Activated CD4-positive, alpha-beta T cell treated with anti-CD3 and anti-CD28 coated beads for 48 hours (primary cell): Measurements from ENCODE around the gene VAV2.

ENCODE experiments used
- DNase-seq: peaks from one replicate; pipeline ENCODE4 v3.0.0-alpha.2; 2020

VAV2 gene

GRCh38 chr9:133830711-133831110 is 161.4 kb downstream of the VAV2 start:
- DNase-seq: no peak

DNA sequence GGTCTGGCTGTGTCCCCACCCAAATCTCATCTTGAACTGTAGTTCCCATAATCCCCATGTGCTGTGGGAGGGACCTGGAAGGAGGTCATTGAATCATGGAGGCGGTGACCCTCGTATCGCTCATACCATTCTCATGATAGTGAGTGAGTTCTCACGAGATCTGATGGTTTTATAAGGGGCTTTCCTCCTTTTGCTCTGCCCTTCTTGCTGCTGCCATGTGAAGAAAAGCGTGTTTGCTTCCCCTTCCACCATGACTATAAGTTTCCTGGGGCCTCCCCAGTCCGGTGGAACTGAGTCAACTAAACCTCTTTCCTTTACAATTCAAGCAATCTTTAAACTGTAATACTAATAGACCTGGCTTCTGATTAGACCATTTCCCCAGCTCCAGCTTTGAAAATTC is 161.8 kb downstream of the VAV2 start:
- no peak for DNase-seq

- DNase-seq: no peak
Observed at GRCh38 chr9:133828338-133828997, 163.7 kb downstream of the VAV2 start.

DNA sequence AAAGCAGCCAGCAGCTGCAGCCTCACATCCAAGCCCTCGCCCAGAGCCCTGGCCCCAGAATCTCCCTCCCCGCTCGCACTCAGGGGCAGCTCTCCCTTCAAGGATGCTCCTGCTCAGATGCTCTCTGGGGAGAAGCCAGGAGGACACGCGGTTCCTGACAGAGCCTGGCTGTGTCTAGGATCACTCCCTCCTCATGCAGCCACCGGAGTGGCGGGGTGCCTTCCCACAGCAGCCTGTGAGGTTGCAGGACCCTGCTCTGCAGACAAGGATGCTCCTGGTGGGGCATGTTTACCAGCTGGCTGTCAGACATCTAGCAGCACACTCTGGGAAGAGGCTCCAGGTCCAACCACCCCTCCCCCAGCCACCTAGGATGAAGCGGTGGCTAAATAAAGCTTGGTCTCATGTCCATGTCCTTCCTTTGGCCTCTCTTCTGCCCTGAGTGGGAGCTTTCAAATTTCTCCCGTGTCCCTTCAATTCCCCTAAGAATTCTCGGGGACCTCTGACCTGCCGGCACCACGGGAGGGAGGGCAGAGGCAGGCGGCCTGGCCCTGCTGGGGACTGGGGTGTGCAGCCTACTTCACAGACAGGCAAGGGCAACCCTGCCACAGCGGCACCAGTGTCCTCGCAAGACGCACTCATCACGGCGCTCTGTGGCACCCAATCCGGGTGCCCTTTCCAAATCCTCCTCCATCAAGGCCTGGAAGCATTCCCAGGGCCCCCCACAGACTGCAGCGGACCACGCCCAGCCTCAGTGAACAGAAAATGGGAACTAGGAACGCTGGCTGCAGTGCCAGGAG is 165.6 kb downstream of the VAV2 start:
- DNase-seq: no peak

DNA sequence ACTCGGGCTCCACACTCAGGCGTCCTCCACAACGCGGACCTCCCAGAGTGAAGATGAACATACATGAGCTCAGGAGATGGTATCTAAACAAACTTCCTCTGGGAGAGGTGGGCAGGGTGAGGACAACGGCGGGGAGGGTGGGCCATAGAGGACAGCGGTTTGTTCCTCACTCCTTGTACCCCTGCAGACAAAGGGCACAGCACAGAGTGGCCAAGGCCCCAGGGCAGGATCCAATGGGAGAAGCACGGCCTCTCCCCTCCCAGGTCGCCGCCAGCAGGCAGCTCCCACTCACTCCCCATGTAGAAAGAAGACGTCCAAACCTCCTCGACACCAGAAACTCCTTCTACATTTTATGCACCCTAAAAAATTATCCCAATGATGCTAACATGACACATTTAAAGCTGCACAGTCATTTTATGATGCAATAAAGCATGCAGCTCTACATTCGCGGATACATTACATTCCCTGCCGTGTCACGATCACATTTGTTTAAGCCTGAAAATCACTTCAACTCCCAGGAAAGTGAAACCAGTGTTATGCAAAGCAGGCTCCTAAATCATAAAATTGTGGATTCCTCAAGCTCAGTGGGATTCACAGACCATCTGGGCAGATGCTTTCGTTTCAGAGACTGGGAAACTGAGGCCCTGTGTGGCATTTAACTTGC is 166.4 kb downstream of the VAV2 start:
- DNase-seq: no peak

DNA sequence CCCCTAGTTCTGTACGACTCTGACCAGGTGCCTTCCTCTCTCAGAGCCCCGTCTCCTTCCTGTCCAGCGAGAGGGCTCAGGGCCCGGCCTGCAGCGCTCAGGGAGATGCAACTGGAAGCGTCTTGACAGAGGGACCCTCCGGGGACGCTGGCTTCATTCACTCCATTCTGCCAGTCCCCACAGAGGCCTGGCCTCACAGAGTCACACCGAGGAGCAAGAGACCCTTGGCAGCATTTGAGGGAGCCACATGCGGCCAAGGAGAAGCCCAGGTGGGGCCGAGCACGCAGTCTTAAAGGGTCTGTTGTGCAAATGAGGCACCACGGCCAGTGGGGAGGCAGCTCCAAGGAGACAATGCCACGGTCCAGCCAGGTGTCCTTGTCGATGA is 167.3 kb downstream of the VAV2 start:
- DNase-seq: no peak

GRCh38 chr9:133824106-133824801 is 167.9 kb downstream of the VAV2 start:
- DNase-seq: no peak

DNA sequence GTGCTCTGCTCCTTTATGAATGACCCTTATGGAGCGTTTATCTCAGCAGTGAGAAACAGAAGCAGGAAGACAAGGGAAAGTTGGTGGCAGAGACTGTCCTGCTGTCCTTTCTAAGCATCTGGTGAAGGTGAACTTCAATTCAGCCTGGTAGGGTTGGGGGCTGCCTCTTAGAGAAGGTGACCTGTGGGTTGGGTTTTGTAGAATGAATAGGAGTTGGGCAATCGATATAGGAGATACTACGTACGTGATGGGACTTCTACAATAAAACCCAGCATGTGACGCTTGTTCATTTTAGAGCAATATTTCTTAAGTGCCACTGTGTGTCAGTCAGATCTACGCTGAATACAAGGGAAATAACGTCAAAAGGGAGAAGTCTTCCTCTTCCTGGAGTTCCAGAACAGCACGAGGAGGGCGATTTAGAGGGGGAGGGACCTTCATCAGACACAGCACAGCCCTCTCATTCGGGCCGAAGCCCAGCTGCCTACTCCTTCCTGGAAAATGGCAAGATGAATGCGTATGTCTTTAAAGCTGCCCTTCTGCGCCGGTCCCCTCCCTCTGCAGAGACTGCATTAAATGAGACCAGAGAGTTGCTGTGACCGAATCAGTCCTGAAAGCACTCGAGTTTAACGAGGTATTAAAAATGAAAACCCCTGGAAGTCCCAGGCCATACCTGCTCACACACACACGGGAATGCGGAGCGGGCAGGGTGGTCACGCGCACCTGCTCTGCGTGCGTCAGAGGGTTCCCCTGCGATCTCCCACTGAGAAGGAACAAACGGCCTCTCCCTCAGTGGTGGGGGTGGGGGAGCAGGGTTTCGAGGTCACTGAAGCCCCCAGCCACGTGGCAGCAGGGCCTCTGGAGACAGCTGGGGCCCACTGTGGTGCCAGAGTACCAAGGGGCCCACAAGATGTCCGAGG is 168.7 kb downstream of the VAV2 start:
- DNase-seq: no peak

- DNase-seq: no peak
Observed at GRCh38 chr9:133822430-133823065, 169.6 kb downstream of the VAV2 start.

DNA sequence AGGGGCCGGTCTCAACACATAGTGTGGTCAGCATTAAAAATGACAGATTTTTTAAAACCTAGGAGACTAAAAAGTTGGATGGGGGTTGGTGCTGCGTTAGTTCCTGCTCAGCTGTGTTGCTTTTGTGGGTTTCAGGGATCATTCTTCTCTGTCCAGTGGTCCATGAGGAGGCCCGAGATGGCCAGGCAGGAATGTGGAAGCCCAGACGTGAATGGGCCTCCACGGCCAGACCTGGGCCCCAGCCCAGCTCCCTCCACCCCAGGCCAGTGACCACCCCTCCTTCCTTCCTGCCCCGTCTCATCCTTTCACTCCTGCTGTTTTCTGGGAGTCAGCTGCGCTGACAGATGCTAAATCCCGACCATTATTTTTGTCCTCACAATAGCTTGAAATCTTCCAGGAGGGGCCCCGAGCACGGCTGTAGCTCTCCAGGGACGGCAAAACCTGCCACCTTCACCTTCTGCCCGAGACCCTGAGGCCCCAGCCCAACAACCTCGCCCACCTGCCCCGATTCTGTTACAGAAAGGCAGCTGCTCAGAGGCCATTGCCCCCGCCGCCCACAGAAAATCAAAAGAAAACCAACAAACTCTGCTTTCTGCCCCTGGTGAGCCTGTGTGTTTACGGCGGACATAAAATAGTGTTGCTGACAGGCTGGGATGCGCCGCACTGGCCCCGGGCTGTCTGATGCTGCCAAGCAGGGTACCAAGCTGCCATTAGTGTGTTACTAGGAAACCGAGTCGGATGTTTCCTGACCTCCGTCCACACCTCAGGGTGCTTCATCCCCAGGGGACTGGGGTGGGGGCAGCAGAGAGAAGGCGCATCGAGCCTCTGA is 170.3 kb downstream of the VAV2 start:
- no peak for DNase-seq

- DNase-seq: no peak
Observed at GRCh38 chr9:133819923-133820322, 172.2 kb downstream of the VAV2 start.

DNA sequence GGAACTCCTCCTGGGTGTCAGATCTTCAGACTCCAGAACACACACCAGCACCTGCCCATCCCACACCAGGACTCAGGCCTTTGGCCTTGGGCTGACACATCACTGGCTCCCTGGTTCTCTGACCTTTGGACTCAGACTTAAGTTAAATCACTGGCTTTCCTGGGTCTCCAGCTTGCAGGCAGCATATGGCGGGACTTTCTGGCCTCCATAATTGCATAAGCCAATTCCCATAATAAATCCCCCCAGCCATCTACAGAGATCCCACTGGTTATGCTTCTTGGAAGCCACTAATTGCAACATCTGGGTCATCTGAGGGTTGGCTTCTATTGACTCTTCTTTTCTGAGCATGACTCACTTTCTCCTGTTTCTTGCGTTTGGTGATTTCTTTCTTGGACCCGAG is 173.7 kb downstream of the VAV2 start:
- DNase-seq: no peak

GRCh38 chr9:133815781-133816180 is 176.3 kb downstream of the VAV2 start:
- DNase-seq: no peak

DNA sequence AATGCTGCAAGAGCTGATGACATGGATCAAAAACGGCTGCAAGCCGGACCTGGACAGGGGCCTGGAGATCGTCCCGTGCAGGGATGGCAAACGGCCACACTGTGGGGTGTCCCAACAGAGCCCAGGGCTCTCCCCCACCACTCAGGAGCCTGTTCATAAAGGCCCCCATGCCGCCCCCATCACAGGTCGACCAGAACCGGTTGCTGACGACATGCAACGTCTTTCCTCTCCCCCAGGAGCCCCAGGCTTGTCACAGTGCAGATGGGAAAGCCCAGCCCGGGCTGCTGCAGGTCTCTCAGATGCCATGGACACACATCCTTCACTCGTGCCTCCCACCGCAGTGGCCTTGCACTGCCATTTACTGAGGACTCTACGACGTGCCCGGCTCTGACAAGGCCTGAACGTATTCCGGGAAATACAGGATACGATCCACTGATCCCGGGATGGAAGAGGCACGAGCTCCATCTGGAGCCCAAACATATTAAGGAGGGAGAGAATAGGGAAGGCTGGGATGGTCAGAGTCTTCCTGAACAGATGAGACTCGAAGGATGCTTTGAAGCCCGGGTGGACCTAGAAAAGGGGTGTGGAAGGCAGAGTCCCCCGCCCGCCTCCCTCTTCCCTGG is 177.4 kb downstream of the VAV2 start:
- no peak for DNase-seq

DNA sequence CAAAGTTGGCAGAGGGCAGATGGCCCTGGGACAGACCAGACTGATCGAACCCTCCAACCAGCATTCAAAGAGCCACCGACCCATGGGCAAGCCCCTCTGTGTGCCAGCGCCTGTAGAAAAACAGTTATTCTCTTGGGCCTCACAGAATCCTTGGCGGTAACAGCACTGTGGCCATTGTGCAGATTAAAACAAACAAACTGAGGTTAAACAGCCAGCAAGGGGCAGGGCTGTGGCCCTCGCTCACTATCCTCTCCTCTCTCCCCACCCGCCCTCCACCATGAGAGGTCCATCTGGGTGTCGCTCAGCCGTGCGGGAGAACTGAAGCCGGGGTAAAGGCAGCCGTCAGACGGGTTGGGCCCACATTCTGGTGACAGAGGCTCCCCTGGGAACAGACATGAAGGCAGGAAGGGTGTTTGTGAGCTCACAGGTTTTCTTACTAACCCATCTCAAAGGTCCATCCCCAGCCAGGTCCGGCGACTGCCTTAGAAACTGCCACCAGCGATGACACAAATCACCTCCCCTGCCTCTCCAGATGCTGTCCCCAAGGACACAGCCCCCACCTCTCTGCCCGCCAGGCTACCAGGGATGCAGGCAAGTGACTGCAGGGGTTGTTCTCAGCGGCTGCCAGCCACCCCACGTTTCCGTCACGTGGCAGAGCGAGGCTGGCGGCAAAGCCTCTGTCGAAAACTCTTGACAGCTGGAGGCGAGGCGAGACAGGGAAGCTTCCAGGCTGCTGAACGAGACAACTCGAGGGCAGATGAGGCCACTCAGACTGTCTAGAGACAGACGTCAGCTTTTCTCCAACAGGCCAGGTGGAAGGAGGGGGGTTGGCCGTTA is 178.2 kb downstream of the VAV2 start:
- DNase-seq: no peak

DNA sequence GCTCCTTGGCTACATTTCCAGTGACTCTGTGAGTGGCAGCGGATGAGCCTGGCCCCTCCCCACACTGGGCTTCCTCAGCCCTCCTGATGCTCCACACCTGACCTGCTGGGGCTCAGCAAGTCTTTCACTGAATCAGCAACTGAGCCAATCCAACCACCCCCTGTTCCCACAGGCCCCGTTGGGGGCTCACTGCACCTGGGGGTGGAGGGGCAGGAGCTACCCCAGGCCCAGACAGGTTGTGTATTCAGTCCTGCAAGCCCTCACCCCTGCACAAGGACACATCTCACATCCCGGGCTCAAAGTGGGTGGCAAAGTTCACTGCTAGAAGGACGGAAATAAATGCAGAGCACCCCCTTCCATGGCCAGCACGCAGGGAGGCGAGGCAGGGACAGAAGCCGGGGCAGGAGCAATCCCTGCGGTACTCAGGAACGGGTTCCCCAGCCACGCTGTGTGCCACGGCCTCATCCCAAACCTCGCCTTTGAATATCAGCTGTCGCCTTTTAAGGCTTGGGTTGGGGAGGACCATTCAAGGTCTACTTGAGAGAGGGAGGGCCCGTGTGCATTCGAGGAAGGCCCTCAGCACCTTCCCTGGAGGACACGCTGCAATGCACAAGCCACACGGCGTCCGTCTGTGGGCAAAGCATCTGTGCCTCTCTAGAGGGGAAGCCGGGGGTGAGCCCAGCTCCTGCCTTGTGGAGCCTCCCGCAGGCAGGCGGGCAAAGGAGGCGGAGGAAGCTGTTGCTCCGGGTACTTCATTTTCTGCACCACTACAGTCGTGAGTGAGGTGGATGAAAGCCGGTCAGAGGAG is 179.0 kb downstream of the VAV2 start:
- no peak for DNase-seq

GRCh38 chr9:133812077-133812868 is 179.9 kb downstream of the VAV2 start:
- DNase-seq: no peak

DNA sequence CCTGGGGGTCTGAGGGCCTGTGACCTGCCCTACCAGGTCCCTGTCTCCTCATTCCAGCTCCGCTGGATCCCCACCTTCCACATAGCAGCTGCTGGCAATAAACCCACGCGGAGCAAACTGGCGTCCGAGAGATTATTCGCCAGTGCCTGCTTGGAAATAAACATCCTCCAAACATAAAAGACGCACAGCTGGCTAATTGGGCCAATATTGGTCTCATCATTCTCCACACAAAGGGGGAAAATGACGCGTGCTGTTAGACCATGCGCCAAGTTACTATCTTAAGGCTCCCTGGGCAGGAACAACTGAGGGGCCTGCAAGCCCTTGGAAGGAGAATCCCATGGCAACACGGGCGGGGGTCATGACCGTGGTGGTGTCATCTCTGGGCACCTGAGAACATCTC is 180.7 kb downstream of the VAV2 start:
- DNase-seq: no peak
